ENCODE results near the gene INPP4A.

Gene INPP4A

GRCh38 chr2:98496750-98497493 is 52.3 kb downstream of the INPP4A start:
- no peak for TF ChIP-seq GABPA (IDR thresholded peaks at IDR 0.05; ENCODE audit: low read depth)
- TF ChIP-seq SPI1 (IDR thresholded peaks at IDR 0.05; ENCODE audit: borderline replicate concordance, low read depth) = no peak
- TF ChIP-seq, protein P1, sequence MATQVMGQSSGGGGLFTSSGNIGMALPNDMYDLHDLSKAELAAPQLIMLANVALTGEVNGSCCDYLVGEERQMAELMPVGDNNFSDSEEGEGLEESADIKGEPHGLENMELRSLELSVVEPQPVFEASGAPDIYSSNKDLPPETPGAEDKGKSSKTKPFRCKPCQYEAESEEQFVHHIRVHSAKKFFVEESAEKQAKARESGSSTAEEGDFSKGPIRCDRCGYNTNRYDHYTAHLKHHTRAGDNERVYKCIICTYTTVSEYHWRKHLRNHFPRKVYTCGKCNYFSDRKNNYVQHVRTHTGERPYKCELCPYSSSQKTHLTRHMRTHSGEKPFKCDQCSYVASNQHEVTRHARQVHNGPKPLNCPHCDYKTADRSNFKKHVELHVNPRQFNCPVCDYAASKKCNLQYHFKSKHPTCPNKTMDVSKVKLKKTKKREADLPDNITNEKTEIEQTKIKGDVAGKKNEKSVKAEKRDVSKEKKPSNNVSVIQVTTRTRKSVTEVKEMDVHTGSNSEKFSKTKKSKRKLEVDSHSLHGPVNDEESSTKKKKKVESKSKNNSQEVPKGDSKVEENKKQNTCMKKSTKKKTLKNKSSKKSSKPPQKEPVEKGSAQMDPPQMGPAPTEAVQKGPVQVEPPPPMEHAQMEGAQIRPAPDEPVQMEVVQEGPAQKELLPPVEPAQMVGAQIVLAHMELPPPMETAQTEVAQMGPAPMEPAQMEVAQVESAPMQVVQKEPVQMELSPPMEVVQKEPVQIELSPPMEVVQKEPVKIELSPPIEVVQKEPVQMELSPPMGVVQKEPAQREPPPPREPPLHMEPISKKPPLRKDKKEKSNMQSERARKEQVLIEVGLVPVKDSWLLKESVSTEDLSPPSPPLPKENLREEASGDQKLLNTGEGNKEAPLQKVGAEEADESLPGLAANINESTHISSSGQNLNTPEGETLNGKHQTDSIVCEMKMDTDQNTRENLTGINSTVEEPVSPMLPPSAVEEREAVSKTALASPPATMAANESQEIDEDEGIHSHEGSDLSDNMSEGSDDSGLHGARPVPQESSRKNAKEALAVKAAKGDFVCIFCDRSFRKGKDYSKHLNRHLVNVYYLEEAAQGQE (IDR thresholded peaks at IDR 0.05; ENCODE audit: insufficient replicate concordance, low read depth) = no peak
- TF ChIP-seq, protein P2, sequence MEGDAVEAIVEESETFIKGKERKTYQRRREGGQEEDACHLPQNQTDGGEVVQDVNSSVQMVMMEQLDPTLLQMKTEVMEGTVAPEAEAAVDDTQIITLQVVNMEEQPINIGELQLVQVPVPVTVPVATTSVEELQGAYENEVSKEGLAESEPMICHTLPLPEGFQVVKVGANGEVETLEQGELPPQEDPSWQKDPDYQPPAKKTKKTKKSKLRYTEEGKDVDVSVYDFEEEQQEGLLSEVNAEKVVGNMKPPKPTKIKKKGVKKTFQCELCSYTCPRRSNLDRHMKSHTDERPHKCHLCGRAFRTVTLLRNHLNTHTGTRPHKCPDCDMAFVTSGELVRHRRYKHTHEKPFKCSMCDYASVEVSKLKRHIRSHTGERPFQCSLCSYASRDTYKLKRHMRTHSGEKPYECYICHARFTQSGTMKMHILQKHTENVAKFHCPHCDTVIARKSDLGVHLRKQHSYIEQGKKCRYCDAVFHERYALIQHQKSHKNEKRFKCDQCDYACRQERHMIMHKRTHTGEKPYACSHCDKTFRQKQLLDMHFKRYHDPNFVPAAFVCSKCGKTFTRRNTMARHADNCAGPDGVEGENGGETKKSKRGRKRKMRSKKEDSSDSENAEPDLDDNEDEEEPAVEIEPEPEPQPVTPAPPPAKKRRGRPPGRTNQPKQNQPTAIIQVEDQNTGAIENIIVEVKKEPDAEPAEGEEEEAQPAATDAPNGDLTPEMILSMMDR (IDR thresholded peaks at IDR 0.05; ENCODE audit: insufficient read depth, low read length) = no peak
- no peak for DNase-seq (ENCODE audit: low read depth in 1 of 2, low spot score in 1 of 2)
- no peak overlapping the region for H3K4me3 ChIP-seq (replicated peaks; ENCODE audit: insufficient read depth, low read length)
- H3K27ac ChIP-seq (replicated peaks) = no peak overlapping the region
- H3K27me3 ChIP-seq (ENCODE audit: insufficient read depth, poor library complexity, severe bottlenecking) = no peaks in the 10 kb centered on the region

GRCh38 chr2:98498703-98499440 is 54.2 kb downstream of the INPP4A start:
- no peak overlapping the region for H3K4me3 ChIP-seq (replicated peaks; ENCODE audit: insufficient read depth, low read length)
- TF ChIP-seq, protein P2 (IDR thresholded peaks at IDR 0.05; ENCODE audit: insufficient read depth, low read length) = no peak
- TF ChIP-seq, protein P1 (IDR thresholded peaks at IDR 0.05; ENCODE audit: insufficient replicate concordance, low read depth) = no peak
- TF ChIP-seq POLR2AphosphoS5 (IDR thresholded peaks at IDR 0.05; ENCODE audit: low read depth) (no peak), SPI1 (IDR thresholded peaks at IDR 0.05; ENCODE audit: borderline replicate concordance, low read depth) (no peak), GABPA (IDR thresholded peaks at IDR 0.05; ENCODE audit: low read depth) (no peak)
- H3K27me3 ChIP-seq (ENCODE audit: insufficient read depth, poor library complexity, severe bottlenecking) = no peaks in the 10 kb centered on the region
- no peak for DNase-seq (ENCODE audit: low read depth in 1 of 2, low spot score in 1 of 2)
- no peak overlapping the region for H3K27ac ChIP-seq (replicated peaks)

- TF ChIP-seq GABPA (IDR thresholded peaks at IDR 0.05; ENCODE audit: low read depth) (no peak), SPI1 (IDR thresholded peaks at IDR 0.05; ENCODE audit: borderline replicate concordance, low read depth) (no peak), POLR2AphosphoS5 (IDR thresholded peaks at IDR 0.05; ENCODE audit: low read depth) (no peak)
- TF ChIP-seq, protein P2 (IDR thresholded peaks at IDR 0.05; ENCODE audit: insufficient read depth, low read length) = no peak
- Histone ChIP-seq H3K4me3 (replicated peaks; ENCODE audit: insufficient read depth, low read length) (no peak overlapping the region), H3K27ac (replicated peaks) (no peak overlapping the region), H3K27me3 (ENCODE audit: insufficient read depth, poor library complexity, severe bottlenecking) (no peaks in the 10 kb centered on the region)
- DNase-seq (ENCODE audit: low read depth in 1 of 2, low spot score in 1 of 2) = no peak
Observed at GRCh38 chr2:98500561-98500960, 55.9 kb downstream of the INPP4A start.

Measured in HL-60 (cell line).